GM23338 (cell line): ENCODE measurements around the gene PDHX. TPM values are rescaled to one million over a fixed set of nuclear protein-coding genes. Genes with fewer than 3 reads are reported as not detected.

Experiments
- ATAC-seq: fragments of 200-7000 bp; cut with Tn5 transposase; 3 replicates; pipeline ENCODE4 v1.9.1; 2020
- DNase-seq: peaks from one replicate; pipeline ENCODE4 v3.0.0-alpha.2; 2015; ENCODE audit warnings: low spot score
- H2AFZ ChIP-seq: fragments of 200-600 bp; sonication (generic); 2 replicates; pipeline ENCODE4 v1.8.0; 2016; ENCODE audit warnings: antibody characterized with exemption, mild to moderate bottlenecking, moderate library complexity
- H3F3A ChIP-seq: fragments of 200-600 bp; sonication (generic); replicated peaks from 2 replicates; pipeline ENCODE4 v1.8.0; 2017; ENCODE audit warnings: antibody characterized with exemption, mixed run types, low read depth
- H3K27ac ChIP-seq: fragments of 200-600 bp; sonication (generic); 2 replicates; pipeline ENCODE4 v1.6.1; 2016; ENCODE audit warnings: low read depth
- H3K27me3 ChIP-seq: fragments of 200-600 bp; sonication (generic); 2 replicates; pipeline ENCODE4 v1.8.0; 2016; ENCODE audit warnings: mild to moderate bottlenecking, mixed run types, moderate library complexity; ENCODE audit not compliant: insufficient read depth
- H3K36me3 ChIP-seq: fragments of 200-600 bp; sonication (generic); 2 replicates; pipeline ENCODE4 v1.8.0; 2016; ENCODE audit warnings: mild to moderate bottlenecking; ENCODE audit not compliant: insufficient read depth
- H3K4me1 ChIP-seq: fragments of 200-600 bp; sonication (generic); 2 replicates; pipeline ENCODE4 v1.8.0; 2016; ENCODE audit warnings: mild to moderate bottlenecking, moderate library complexity; ENCODE audit not compliant: insufficient read depth
- H3K4me2 ChIP-seq: fragments of 200-600 bp; sonication (generic); 2 replicates; pipeline ENCODE4 v1.7.1; 2017; ENCODE audit warnings: mixed run types
- H3K4me3 ChIP-seq: fragments of 200-600 bp; sonication (generic); 2 replicates; pipeline ENCODE4 v1.6.1; 2016; ENCODE audit warnings: mixed run types
- H3K79me2 ChIP-seq: fragments of 200-600 bp; sonication (generic); replicated peaks from 2 replicates; pipeline ENCODE4 v1.8.0; 2017; ENCODE audit warnings: mild to moderate bottlenecking; ENCODE audit not compliant: insufficient read depth
- H3K9me2 ChIP-seq: fragments of 200-600 bp; sonication (generic); 2 replicates; pipeline ENCODE4 v1.8.0; 2017; ENCODE audit not compliant: insufficient read depth
- H4K20me1 ChIP-seq: fragments of 200-600 bp; sonication (generic); replicated peaks from 2 replicates; pipeline ENCODE4 v1.8.0; 2017; ENCODE audit warnings: mild to moderate bottlenecking; ENCODE audit not compliant: insufficient read depth
- H3K27ac Mint-ChIP-seq: 2 replicates; pipeline ENCODE4 v1.8.0; 2020; ENCODE audit warnings: inconsistent platforms, mild to moderate bottlenecking, moderate library complexity, mixed read lengths
- H3K27me3 Mint-ChIP-seq: 3 replicates; pipeline ENCODE4 v1.8.0; 2022; ENCODE audit warnings: low read depth, mild to moderate bottlenecking, moderate library complexity, mixed read lengths, inconsistent platforms; ENCODE audit not compliant: insufficient read depth, poor library complexity
- H3K36me3 Mint-ChIP-seq: 3 replicates; pipeline ENCODE4 v1.8.0; 2021; ENCODE audit warnings: low read depth, mild to moderate bottlenecking, inconsistent platforms, moderate library complexity, mixed read lengths
- H3K4me1 Mint-ChIP-seq: 3 replicates; pipeline ENCODE4 v1.8.0; 2020; ENCODE audit warnings: mild to moderate bottlenecking, inconsistent platforms, mixed read lengths
- H3K4me3 Mint-ChIP-seq: 3 replicates; pipeline ENCODE4 v1.8.0; 2021; ENCODE audit warnings: moderate library complexity, mild to moderate bottlenecking, inconsistent platforms, mixed read lengths
- H3K9me3 Mint-ChIP-seq: 3 replicates; pipeline ENCODE4 v1.8.0; 2020; ENCODE audit warnings: moderate library complexity, mild to moderate bottlenecking, inconsistent platforms, mixed read lengths
- CREB1 ChIP-seq: fragments of 250-450 bp; sonication (Bioruptor Pico); IDR thresholded peaks from 2 replicates; pipeline ENCODE4 v1.5.0; 2020; ENCODE audit warnings: low read depth, mild to moderate bottlenecking, moderate library complexity
- EZH2 ChIP-seq: fragments of 200-600 bp; sonication (generic); IDR thresholded peaks from one replicate; pipeline ENCODE4 v1.8.0; 2017; ENCODE audit warnings: antibody characterized with exemption, mild to moderate bottlenecking, low read depth; ENCODE audit not compliant: unreplicated experiment
- EZH2phosphoT487 ChIP-seq: fragments of 200-600 bp; sonication (generic); IDR thresholded peaks from one replicate; pipeline ENCODE4 v1.8.1; 2018; ENCODE audit warnings: antibody characterized with exemption; ENCODE audit not compliant: unreplicated experiment
- JUNB ChIP-seq: IDR thresholded peaks from one replicate; pipeline ENCODE4 v1.6.1; 2016; ENCODE audit warnings: antibody characterized with exemption; ENCODE audit not compliant: unreplicated experiment
- NANOG ChIP-seq: IDR thresholded peaks from 2 replicates; pipeline ENCODE4 v1.6.1; 2016; ENCODE audit warnings: antibody characterized with exemption, borderline replicate concordance
- POLR2AphosphoS5 ChIP-seq: IDR thresholded peaks from 2 replicates; pipeline ENCODE4 v1.6.1; 2016; ENCODE audit warnings: antibody characterized with exemption, low read depth
- REST ChIP-seq: IDR thresholded peaks from one replicate; pipeline ENCODE4 v1.6.1; 2018; ENCODE audit warnings: antibody characterized with exemption; ENCODE audit not compliant: unreplicated experiment
- STAT1 ChIP-seq: IDR thresholded peaks from one replicate; pipeline ENCODE4 v1.6.1; 2016; ENCODE audit warnings: antibody characterized with exemption; ENCODE audit not compliant: unreplicated experiment
- ZNF114 ChIP-seq: fragments of 250-450 bp; sonication (Bioruptor Pico); IDR thresholded peaks from 2 replicates; pipeline ENCODE4 v1.5.0; 2020; ENCODE audit warnings: mild to moderate bottlenecking, moderate library complexity
- ZNF331 ChIP-seq: fragments of 250-450 bp; sonication (Bioruptor Pico); IDR thresholded peaks from 2 replicates; pipeline ENCODE4 v1.5.0; 2020; ENCODE audit warnings: low read depth, mild to moderate bottlenecking, moderate library complexity
- polyA plus RNA-seq: library from polyadenylated mRNA; unstranded; fragments of >200 nt; fragmentation: Nextera tagmentation; extraction: Ambion mirVana; gene quantifications from 2 replicates; pipeline ENCODE4 v1.2.1, GENCODE V29; 2016
- total RNA-seq: library from RNA; depleted of rRNA; stranded (reverse); fragments of >200 nt; shearing (Covaris generic); gene quantifications from 2 replicates; pipeline ENCODE4 v1.2.3, GENCODE V29; 2014
- TF ChIP-seq, protein P1 (sequence below), 2 experiments: fragments of 200-600 bp in 1 of 2; sonication (generic) in 1 of 2; conservative IDR thresholded peaks; 2 replicates each; pipeline versions ENCODE4 v1.5.1 to v1.6.1; 2016 to 2017; ENCODE audit warnings: antibody characterized with exemption in 2 of 2, low read depth in 2 of 2, mild to moderate bottlenecking in 2 of 2, moderate library complexity in 1 of 2
- TF ChIP-seq, protein P2 (sequence below): fragments of 250-450 bp; sonication (Bioruptor Pico); IDR thresholded peaks from 2 replicates; pipeline ENCODE4 v1.5.0; 2020; ENCODE audit warnings: mild to moderate bottlenecking, moderate library complexity
- TF ChIP-seq, protein P3 (sequence below): IDR thresholded peaks from 2 replicates; pipeline ENCODE4 v1.6.1; 2016; ENCODE audit warnings: antibody characterized with exemption

PDHX gene
- total and polyA plus RNA-seq, 2 experiments from 2014 or later: 36.9 to 40.2 TPM

DNA sequence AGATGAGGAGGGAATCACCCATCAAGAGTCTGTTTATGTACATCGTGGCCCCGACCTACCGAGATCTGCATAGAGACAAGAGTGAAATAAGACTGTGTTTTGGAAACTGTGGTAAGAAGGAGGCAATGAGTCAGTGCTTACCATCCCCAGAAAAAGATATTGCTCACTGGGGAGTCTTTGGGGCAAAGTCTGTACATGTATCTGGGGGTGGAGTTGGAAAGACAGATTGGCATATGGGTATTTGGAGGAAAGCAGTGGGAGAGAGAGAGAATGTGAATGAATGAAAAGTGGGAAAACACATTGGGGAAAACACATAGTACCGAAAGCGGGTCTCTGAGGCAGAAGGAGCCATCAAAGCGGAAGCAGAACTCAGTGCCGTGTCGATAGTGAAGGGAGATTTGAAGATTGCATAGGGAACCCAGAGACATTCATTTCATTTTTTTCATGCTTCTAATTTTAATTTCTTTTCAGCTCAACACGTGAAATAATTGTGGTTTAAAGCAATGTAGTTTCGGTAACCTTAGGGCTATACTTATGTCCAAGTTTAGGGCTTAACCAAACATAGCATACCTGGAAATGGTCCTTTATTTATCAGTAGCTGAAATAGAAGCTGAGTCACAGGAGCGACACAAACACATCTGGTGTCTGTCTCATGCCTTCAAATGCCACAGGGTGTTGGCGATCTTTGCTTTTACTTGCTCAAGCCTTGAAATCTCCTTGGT lies 124.0 kb downstream of the PDHX start:
- ATAC-seq: no peak
- no peak for DNase-seq

More for the DNA sequence above, 124.0 kb downstream of the PDHX start:
- Histone ChIP-seq H3K4me3 (no peak overlapping the region), H2AFZ (no peak overlapping the region), H3K4me1 (no peaks in the 10 kb centered on the region), H3K4me2 (no peak overlapping the region), H3K27ac (no peak overlapping the region), H3F3A (no peaks in the 10 kb centered on the region), H4K20me1 (no peaks in the 10 kb centered on the region), H3K27me3 (no peaks in the 10 kb centered on the region), H3K79me2 (no peaks in the 10 kb centered on the region), H3K9me2 (peaks cover 25% of the 10 kb centered on the region; the same call in 1 of the 2 replicates), H3K36me3 (no peaks in the 10 kb centered on the region)
- H3K27me3 Mint-ChIP-seq: no peaks in the 10 kb centered on the region
- H3K9me3 Mint-ChIP-seq: no peaks in the 10 kb centered on the region
- H3K27ac Mint-ChIP-seq: no peak overlapping the region
- H3K4me1 Mint-ChIP-seq: no peaks in the 10 kb centered on the region
- TF ChIP-seq ZNF331 (CRISPR knock-in tag) (no peak), EZH2 (no peak), NANOG (no peak), REST (no peak), STAT1 (no peak), EZH2phosphoT487 (no peak), JUNB (no peak), POLR2AphosphoS5 (no peak), ZNF114 (CRISPR knock-in tag) (no peak), CREB1 (no peak)
- TF ChIP-seq, protein P1, sequence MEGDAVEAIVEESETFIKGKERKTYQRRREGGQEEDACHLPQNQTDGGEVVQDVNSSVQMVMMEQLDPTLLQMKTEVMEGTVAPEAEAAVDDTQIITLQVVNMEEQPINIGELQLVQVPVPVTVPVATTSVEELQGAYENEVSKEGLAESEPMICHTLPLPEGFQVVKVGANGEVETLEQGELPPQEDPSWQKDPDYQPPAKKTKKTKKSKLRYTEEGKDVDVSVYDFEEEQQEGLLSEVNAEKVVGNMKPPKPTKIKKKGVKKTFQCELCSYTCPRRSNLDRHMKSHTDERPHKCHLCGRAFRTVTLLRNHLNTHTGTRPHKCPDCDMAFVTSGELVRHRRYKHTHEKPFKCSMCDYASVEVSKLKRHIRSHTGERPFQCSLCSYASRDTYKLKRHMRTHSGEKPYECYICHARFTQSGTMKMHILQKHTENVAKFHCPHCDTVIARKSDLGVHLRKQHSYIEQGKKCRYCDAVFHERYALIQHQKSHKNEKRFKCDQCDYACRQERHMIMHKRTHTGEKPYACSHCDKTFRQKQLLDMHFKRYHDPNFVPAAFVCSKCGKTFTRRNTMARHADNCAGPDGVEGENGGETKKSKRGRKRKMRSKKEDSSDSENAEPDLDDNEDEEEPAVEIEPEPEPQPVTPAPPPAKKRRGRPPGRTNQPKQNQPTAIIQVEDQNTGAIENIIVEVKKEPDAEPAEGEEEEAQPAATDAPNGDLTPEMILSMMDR (conservative IDR thresholded peaks at IDR 0.05; ENCODE audit: low read depth in 2 of 2): no peak
- TF ChIP-seq, protein P2, sequence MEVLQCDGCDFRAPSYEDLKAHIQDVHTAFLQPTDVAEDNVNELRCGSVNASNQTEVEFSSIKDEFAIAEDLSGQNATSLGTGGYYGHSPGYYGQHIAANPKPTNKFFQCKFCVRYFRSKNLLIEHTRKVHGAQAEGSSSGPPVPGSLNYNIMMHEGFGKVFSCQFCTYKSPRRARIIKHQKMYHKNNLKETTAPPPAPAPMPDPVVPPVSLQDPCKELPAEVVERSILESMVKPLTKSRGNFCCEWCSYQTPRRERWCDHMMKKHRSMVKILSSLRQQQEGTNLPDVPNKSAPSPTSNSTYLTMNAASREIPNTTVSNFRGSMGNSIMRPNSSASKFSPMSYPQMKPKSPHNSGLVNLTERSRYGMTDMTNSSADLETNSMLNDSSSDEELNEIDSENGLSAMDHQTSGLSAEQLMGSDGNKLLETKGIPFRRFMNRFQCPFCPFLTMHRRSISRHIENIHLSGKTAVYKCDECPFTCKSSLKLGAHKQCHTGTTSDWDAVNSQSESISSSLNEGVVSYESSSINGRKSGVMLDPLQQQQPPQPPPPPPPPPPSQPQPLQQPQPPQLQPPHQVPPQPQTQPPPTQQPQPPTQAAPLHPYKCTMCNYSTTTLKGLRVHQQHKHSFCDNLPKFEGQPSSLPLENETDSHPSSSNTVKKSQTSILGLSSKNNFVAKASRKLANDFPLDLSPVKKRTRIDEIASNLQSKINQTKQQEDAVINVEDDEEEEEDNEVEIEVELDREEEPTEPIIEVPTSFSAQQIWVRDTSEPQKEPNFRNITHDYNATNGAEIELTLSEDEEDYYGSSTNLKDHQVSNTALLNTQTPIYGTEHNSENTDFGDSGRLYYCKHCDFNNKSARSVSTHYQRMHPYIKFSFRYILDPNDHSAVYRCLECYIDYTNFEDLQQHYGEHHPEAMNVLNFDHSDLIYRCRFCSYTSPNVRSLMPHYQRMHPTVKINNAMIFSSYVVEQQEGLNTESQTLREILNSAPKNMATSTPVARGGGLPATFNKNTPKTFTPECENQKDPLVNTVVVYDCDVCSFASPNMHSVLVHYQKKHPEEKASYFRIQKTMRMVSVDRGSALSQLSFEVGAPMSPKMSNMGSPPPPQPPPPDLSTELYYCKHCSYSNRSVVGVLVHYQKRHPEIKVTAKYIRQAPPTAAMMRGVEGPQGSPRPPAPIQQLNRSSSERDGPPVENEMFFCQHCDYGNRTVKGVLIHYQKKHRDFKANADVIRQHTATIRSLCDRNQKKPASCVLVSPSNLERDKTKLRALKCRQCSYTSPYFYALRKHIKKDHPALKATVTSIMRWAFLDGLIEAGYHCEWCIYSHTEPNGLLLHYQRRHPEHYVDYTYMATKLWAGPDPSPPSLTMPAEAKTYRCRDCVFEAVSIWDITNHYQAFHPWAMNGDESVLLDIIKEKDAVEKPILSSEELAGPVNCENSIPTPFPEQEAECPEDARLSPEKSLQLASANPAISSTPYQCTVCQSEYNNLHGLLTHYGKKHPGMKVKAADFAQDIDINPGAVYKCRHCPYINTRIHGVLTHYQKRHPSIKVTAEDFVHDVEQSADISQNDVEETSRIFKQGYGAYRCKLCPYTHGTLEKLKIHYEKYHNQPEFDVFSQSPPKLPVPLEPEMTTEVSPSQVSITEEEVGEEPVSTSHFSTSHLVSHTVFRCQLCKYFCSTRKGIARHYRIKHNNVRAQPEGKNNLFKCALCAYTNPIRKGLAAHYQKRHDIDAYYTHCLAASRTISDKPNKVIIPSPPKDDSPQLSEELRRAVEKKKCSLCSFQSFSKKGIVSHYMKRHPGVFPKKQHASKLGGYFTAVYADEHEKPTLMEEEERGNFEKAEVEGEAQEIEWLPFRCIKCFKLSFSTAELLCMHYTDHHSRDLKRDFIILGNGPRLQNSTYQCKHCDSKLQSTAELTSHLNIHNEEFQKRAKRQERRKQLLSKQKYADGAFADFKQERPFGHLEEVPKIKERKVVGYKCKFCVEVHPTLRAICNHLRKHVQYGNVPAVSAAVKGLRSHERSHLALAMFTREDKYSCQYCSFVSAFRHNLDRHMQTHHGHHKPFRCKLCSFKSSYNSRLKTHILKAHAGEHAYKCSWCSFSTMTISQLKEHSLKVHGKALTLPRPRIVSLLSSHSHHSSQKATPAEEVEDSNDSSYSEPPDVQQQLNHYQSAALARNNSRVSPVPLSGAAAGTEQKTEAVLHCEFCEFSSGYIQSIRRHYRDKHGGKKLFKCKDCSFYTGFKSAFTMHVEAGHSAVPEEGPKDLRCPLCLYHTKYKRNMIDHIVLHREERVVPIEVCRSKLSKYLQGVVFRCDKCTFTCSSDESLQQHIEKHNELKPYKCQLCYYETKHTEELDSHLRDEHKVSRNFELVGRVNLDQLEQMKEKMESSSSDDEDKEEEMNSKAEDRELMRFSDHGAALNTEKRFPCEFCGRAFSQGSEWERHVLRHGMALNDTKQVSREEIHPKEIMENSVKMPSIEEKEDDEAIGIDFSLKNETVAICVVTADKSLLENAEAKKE (CRISPR knock-in tag): no peak
- TF ChIP-seq, protein P3, sequence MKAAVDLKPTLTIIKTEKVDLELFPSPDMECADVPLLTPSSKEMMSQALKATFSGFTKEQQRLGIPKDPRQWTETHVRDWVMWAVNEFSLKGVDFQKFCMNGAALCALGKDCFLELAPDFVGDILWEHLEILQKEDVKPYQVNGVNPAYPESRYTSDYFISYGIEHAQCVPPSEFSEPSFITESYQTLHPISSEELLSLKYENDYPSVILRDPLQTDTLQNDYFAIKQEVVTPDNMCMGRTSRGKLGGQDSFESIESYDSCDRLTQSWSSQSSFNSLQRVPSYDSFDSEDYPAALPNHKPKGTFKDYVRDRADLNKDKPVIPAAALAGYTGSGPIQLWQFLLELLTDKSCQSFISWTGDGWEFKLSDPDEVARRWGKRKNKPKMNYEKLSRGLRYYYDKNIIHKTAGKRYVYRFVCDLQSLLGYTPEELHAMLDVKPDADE: no peak
- no peaks in the 10 kb centered on the region for H3K36me3 Mint-ChIP-seq
- H3K4me3 Mint-ChIP-seq: no peak overlapping the region
